Suprapubic skin (tissue), 4 donors: ENCODE measurements around the gene BZW1.

Experiments
- POLR2A ChIP-seq, 2 donors: fragments of 450-650 bp; IDR thresholded peaks; one replicate each; pipeline ENCODE4 v1.6.1; 2017; ENCODE audit warnings: antibody characterized with exemption in 2 of 2, mild to moderate bottlenecking in 2 of 2, moderate library complexity in 2 of 2
- POLR2AphosphoS5 ChIP-seq, 3 donors: sonication (generic); formaldehyde crosslinking; IDR thresholded peaks; one replicate each; pipeline ENCODE4 v1.6.1; 2017; ENCODE audit warnings: antibody characterized with exemption in 3 of 3
- TF ChIP-seq, protein P1 (sequence below), 2 donors: fragments of 200-600 bp in 1 of 2; fragments of 450-650 bp in 1 of 2; sonication (generic) in 1 of 2; IDR thresholded peaks; one replicate each; pipeline ENCODE4 v1.5.1; 2016 to 2019; ENCODE audit warnings: antibody characterized with exemption in 2 of 2, mild to moderate bottlenecking in 1 of 2, moderate library complexity in 1 of 2

GRCh38 chr2:200787351-200788120, 24.2 kb upstream of the BZW1 start:
- TF ChIP-seq, protein P1, sequence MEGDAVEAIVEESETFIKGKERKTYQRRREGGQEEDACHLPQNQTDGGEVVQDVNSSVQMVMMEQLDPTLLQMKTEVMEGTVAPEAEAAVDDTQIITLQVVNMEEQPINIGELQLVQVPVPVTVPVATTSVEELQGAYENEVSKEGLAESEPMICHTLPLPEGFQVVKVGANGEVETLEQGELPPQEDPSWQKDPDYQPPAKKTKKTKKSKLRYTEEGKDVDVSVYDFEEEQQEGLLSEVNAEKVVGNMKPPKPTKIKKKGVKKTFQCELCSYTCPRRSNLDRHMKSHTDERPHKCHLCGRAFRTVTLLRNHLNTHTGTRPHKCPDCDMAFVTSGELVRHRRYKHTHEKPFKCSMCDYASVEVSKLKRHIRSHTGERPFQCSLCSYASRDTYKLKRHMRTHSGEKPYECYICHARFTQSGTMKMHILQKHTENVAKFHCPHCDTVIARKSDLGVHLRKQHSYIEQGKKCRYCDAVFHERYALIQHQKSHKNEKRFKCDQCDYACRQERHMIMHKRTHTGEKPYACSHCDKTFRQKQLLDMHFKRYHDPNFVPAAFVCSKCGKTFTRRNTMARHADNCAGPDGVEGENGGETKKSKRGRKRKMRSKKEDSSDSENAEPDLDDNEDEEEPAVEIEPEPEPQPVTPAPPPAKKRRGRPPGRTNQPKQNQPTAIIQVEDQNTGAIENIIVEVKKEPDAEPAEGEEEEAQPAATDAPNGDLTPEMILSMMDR (IDR thresholded peaks at IDR 0.05): no peak
- TF ChIP-seq POLR2A (IDR thresholded peaks at IDR 0.05) (no peak), POLR2AphosphoS5 (IDR thresholded peaks at IDR 0.05) (no peak)
